HL-60 (cell line): Measurements from ENCODE around the gene TSSK6.

Source experiments
- DNase-seq, 2 experiments: peaks; one replicate each; pipeline ENCODE4 v3.0.0-alpha.2; 2010 to 2020; ENCODE audit warnings: low read depth in 1 of 2, low spot score in 1 of 2
- H3K27ac ChIP-seq: fragments of 250-450 bp; sonication (Bioruptor Pico); replicated peaks from 2 replicates; pipeline ENCODE4 v1.5.1; 2020; ENCODE audit warnings: mild to moderate bottlenecking, moderate library complexity
- H3K27me3 ChIP-seq: fragments of 250-450 bp; sonication (Bioruptor Pico); 2 replicates; pipeline ENCODE4 v1.5.1; 2021; ENCODE audit warnings: mild to moderate bottlenecking, moderate library complexity; ENCODE audit not compliant: insufficient read depth, poor library complexity, severe bottlenecking
- H3K4me3 ChIP-seq: replicated peaks from 2 replicates; pipeline ENCODE4 v1.5.1; 2011; ENCODE audit warnings: mild to moderate bottlenecking, control low read depth, low read length; ENCODE audit not compliant: insufficient read depth
- CTCF ChIP-seq: IDR thresholded peaks from one replicate; pipeline ENCODE4 v1.5.1; 2011; ENCODE audit warnings: low read length, control low read depth, inconsistent platforms; ENCODE audit not compliant: insufficient read depth
- GABPA ChIP-seq: IDR thresholded peaks from 2 replicates; pipeline ENCODE4 v1.6.1; 2012; ENCODE audit warnings: low read depth
- POLR2AphosphoS5 ChIP-seq: IDR thresholded peaks from 2 replicates; pipeline ENCODE4 v1.6.1; 2012; ENCODE audit warnings: low read depth
- REST ChIP-seq: IDR thresholded peaks from 2 replicates; pipeline ENCODE4 v1.6.1; 2012; ENCODE audit warnings: low read depth; ENCODE audit not compliant: insufficient replicate concordance
- SPI1 ChIP-seq: IDR thresholded peaks from 2 replicates; pipeline ENCODE4 v1.6.1; 2012; ENCODE audit warnings: low read depth, mild to moderate bottlenecking, borderline replicate concordance

The TSSK6 gene

GRCh38 chr19:19482809-19483596 is 32.3 kb downstream of the TSSK6 start:
- H3K27me3 ChIP-seq = no peaks in the 10 kb centered on the region
- no peak for DNase-seq

GRCh38 chr19:19480688-19481087 is 34.7 kb downstream of the TSSK6 start:
- H3K27me3 ChIP-seq = no peaks in the 10 kb centered on the region
- DNase-seq = no peak
- H3K27ac ChIP-seq = no peak overlapping the region
- H3K4me3 ChIP-seq = no peak overlapping the region
- no peak for TF ChIP-seq REST
- no peak for TF ChIP-seq POLR2AphosphoS5
- no peak for TF ChIP-seq SPI1
- TF ChIP-seq CTCF = no peak
- TF ChIP-seq GABPA = no peak

More at GRCh38 chr19:19482809-19483596, 32.3 kb downstream of the TSSK6 start:
- Histone ChIP-seq H3K4me3 (no peak overlapping the region), H3K27ac (no peak overlapping the region)
- no peak for TF ChIP-seq GABPA
- no peak for TF ChIP-seq CTCF

GRCh38 chr19:19477705-19478383 is 37.5 kb downstream of the TSSK6 start:
- no peak overlapping the region for H3K4me3 ChIP-seq
- no peaks in the 10 kb centered on the region for H3K27me3 ChIP-seq
- DNase-seq = no peak
- TF ChIP-seq CTCF (no peak), GABPA (no peak), POLR2AphosphoS5 (no peak)
- no peak overlapping the region for H3K27ac ChIP-seq

- no peak overlapping the region for H3K27ac ChIP-seq
- TF ChIP-seq SPI1 = no peak
- TF ChIP-seq POLR2AphosphoS5 = no peak
- no peak for TF ChIP-seq REST
- TF ChIP-seq GABPA = no peak
- TF ChIP-seq CTCF = no peak
- no peaks in the 10 kb centered on the region for H3K27me3 ChIP-seq
- DNase-seq = no peak
- no peak overlapping the region for H3K4me3 ChIP-seq
Observed at GRCh38 chr19:19475849-19476828, 39.2 kb downstream of the TSSK6 start.
